PC-9 (cell line): ENCODE results near the gene BARHL1. TPM values are rescaled to one million over a fixed set of nuclear protein-coding genes. Genes with fewer than 3 reads are reported as not detected.

Experiments used
- BruUV-seq: library from RNA; stranded (reverse); fragments of 400-500 nt; replicated peaks from 2 replicates; lab custom pipeline; 2021; lab: Mats Ljungman, UMichigan
- CTCF ChIA-PET: fragments of 300-600 bp; sonication (Branson Sonifier 250); formaldehyde crosslinking; loops from one replicate; lab custom pipeline; 2022; ENCODE audit warnings: antibody characterized with exemption; lab: Charles Lee
- POLR2A ChIA-PET: fragments of 300-600 bp; sonication (Branson Sonifier 250); formaldehyde crosslinking; loops from one replicate; lab custom pipeline; 2022; ENCODE audit warnings: antibody characterized with exemption; ENCODE audit not compliant: unreplicated experiment; lab: Charles Lee
- DNase-seq, 2 experiments: peaks; one replicate each; pipeline versions ENCODE4 v3.0.0 to v3.0.0-alpha.2; 2015 to 2022; ENCODE audit warnings: mixed read lengths in 1 of 2
- H2AFZ ChIP-seq: fragments of 200-600 bp; sonication (generic); 2 replicates; pipeline ENCODE4 v1.8.1; 2017; ENCODE audit warnings: antibody characterized with exemption
- H3F3A ChIP-seq: fragments of 200-600 bp; sonication (generic); 2 replicates; pipeline ENCODE4 v1.8.1; 2017; ENCODE audit warnings: antibody characterized with exemption, mild to moderate bottlenecking, low read depth; ENCODE audit not compliant: insufficient read depth
- H3K27ac ChIP-seq: fragments of 200-600 bp; sonication (generic); 2 replicates; pipeline ENCODE4 v1.6.1; 2016; ENCODE audit warnings: mixed run types
- H3K27me3 ChIP-seq: fragments of 200-600 bp; sonication (generic); 2 replicates; pipeline ENCODE4 v1.6.1; 2016; ENCODE audit warnings: low read depth, mixed run types; ENCODE audit not compliant: insufficient read depth
- H3K36me3 ChIP-seq: fragments of 200-600 bp; sonication (generic); 2 replicates; pipeline ENCODE4 v1.6.1; 2016; ENCODE audit warnings: low read depth, mixed run types
- H3K4me1 ChIP-seq: fragments of 200-600 bp; sonication (generic); replicated peaks from 2 replicates; pipeline ENCODE4 v1.6.1; 2016; ENCODE audit warnings: mixed run types; ENCODE audit not compliant: insufficient read depth
- H3K4me2 ChIP-seq: fragments of 200-600 bp; sonication (generic); 2 replicates; pipeline ENCODE4 v1.6.1; 2017; ENCODE audit warnings: mixed run types
- H3K4me3 ChIP-seq: fragments of 200-600 bp; sonication (generic); 2 replicates; pipeline ENCODE4 v1.6.1; 2016; ENCODE audit warnings: mixed run types
- H3K79me2 ChIP-seq: fragments of 200-600 bp; sonication (generic); 2 replicates; pipeline ENCODE4 v1.6.1; 2017; ENCODE audit warnings: low read depth, mixed run types
- H3K9me2 ChIP-seq: fragments of 200-600 bp; sonication (generic); 2 replicates; pipeline ENCODE4 v1.8.1; 2017; ENCODE audit warnings: mild to moderate bottlenecking; ENCODE audit not compliant: insufficient read depth
- H3K9me3 ChIP-seq: fragments of 200-600 bp; sonication (generic); 2 replicates; pipeline ENCODE4 v1.8.1; 2016; ENCODE audit warnings: low read depth; ENCODE audit not compliant: insufficient read depth
- H4K20me1 ChIP-seq: fragments of 200-600 bp; sonication (generic); 2 replicates; pipeline ENCODE4 v1.8.1; 2017; ENCODE audit not compliant: insufficient read depth
- EZH2 ChIP-seq: fragments of 200-600 bp; sonication (generic); IDR thresholded peaks from 2 replicates; pipeline ENCODE4 v1.8.0; 2017; ENCODE audit warnings: antibody characterized with exemption, low read depth
- intact Hi-C: fragments of 100-400 bp; cut with micrococcal nuclease; formaldehyde crosslinking; loops from one replicate; pipeline ENCODE4 v1.10.0; 2022; ENCODE audit not compliant: unreplicated experiment
- total RNA-seq: library from RNA; stranded (reverse); gene quantifications from 2 replicates; pipeline ENCODE4 v1.2.3, GENCODE V29; 2021
- TF ChIP-seq, protein P1 (sequence below): fragments of 200-600 bp; sonication (generic); conservative IDR thresholded peaks from 2 replicates; pipeline ENCODE4 v1.6.1; 2017; ENCODE audit warnings: mixed run types, antibody characterized with exemption, mild to moderate bottlenecking, moderate library complexity

The BARHL1 gene
- total RNA-seq, 1 experiment from 2014 or later = not detected

DNA sequence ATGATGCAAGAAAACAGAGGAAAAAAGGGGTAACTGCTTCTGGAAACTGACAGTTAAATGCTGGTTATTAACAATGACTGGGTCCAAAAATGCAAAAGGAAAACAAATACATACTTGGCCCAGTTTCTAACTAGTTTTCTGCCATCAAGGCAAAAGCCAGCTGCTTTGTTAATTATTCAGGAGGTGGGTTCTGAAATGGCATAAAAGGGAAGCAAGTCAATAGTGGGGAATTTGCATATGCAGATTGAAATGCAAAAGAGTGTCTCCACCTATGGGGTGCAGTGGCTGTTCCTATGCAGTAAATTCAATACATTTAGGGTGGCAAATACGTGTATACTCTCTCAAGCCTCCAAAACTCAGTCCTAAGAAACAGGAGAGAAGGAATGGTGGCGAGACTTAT lies 33.4 kb downstream of the BARHL1 start:
- TF ChIP-seq EZH2 = no peak
- TF ChIP-seq, protein P1, sequence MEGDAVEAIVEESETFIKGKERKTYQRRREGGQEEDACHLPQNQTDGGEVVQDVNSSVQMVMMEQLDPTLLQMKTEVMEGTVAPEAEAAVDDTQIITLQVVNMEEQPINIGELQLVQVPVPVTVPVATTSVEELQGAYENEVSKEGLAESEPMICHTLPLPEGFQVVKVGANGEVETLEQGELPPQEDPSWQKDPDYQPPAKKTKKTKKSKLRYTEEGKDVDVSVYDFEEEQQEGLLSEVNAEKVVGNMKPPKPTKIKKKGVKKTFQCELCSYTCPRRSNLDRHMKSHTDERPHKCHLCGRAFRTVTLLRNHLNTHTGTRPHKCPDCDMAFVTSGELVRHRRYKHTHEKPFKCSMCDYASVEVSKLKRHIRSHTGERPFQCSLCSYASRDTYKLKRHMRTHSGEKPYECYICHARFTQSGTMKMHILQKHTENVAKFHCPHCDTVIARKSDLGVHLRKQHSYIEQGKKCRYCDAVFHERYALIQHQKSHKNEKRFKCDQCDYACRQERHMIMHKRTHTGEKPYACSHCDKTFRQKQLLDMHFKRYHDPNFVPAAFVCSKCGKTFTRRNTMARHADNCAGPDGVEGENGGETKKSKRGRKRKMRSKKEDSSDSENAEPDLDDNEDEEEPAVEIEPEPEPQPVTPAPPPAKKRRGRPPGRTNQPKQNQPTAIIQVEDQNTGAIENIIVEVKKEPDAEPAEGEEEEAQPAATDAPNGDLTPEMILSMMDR = no peak
- ChIA-PET POLR2A (no interaction called here), CTCF (no interaction called here)
- no peaks in the 10 kb centered on the region for H3K9me2 ChIP-seq
- H3K9me3 ChIP-seq = no peaks in the 10 kb centered on the region
- no peak overlapping the region for H3K4me2 ChIP-seq
- no peaks in the 10 kb centered on the region for H3F3A ChIP-seq
- no peak for DNase-seq
- BruUV-seq = no TSS peak
- H3K27me3 ChIP-seq = no peaks in the 10 kb centered on the region
- no peak overlapping the region for H3K4me3 ChIP-seq
- no peak overlapping the region for H2AFZ ChIP-seq
- H4K20me1 ChIP-seq = no peaks in the 10 kb centered on the region
- no peaks in the 10 kb centered on the region for H3K79me2 ChIP-seq
- intact Hi-C loops = no loop called here
- H3K4me1 ChIP-seq = no peaks in the 10 kb centered on the region
- H3K36me3 ChIP-seq = no peaks in the 10 kb centered on the region
- no peak overlapping the region for H3K27ac ChIP-seq

DNA sequence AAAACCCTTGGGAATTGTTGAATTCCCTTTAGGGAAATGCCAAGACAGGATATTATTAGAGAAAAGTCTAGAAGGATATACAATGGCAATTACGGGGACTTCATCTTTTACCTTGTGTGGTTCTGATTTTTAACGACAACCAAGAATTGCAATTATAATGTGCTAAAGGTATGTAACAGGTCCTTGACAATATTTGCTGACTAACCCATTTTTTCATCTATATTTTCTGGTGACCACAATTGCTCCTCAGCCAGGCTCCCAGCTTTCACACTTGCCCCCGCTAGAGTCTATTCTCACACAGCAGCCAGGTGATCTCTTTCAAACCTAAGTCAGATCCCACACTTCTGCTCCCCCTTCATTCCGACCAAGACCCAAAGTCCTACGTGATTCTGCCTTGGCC lies 34.3 kb downstream of the BARHL1 start:
- H3K4me1 ChIP-seq = no peaks in the 10 kb centered on the region
- TF ChIP-seq, protein P1 = no peak
- no peak for TF ChIP-seq EZH2
- H3K79me2 ChIP-seq = no peaks in the 10 kb centered on the region
- no peak for DNase-seq
- no peak overlapping the region for H3K4me2 ChIP-seq
- H3K36me3 ChIP-seq = no peaks in the 10 kb centered on the region
- H3F3A ChIP-seq = no peaks in the 10 kb centered on the region
- no peak overlapping the region for H3K27ac ChIP-seq
- no peaks in the 10 kb centered on the region for H4K20me1 ChIP-seq
- intact Hi-C loops = no loop called here
- ChIA-PET CTCF (no interaction called here), POLR2A (no interaction called here)
- no peak overlapping the region for H2AFZ ChIP-seq
- H3K9me3 ChIP-seq = no peaks in the 10 kb centered on the region
- no peaks in the 10 kb centered on the region for H3K27me3 ChIP-seq
- no peak overlapping the region for H3K4me3 ChIP-seq
- H3K9me2 ChIP-seq = no peaks in the 10 kb centered on the region
- no TSS peak for BruUV-seq

DNA sequence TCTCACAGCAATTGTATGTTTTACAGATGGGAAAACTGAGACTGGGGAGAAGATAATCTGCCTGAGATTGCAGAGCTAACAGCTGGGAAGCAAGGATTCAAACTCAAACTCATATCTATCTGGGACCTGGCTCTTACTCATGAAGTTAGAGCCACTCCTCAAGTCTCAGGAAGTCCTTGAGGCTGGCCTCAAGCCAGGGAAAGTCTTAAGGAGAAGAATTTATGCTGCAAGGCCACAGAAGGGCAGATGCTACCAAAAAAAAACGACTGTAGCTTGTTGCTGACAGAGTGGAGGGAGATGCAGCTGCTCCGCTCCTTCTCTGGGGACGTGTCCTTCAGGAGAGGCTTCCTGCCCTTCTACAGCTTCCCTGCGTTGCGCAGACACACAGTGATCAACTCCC lies 39.8 kb downstream of the BARHL1 start:
- TF ChIP-seq, protein P1 = no peak
- no peak for TF ChIP-seq EZH2

More for the DNA sequence above, 39.8 kb downstream of the BARHL1 start:
- DNase-seq = no peak
- H3K4me2 ChIP-seq = no peak overlapping the region
- H3K4me3 ChIP-seq = no peak overlapping the region
- intact Hi-C loops = no loop called here
- no peaks in the 10 kb centered on the region for H3K9me2 ChIP-seq
- no peaks in the 10 kb centered on the region for H3K9me3 ChIP-seq
- no peak overlapping the region for H3K27ac ChIP-seq
- POLR2A ChIA-PET = interaction anchor here (0.6 to 0.7 kb wide), 2 partner anchors 11 to 755 kb away, joined by 4 read pairs; no protein-coding TSS in a partner anchor
- CTCF ChIA-PET = no interaction called here
- H3K79me2 ChIP-seq = no peaks in the 10 kb centered on the region
- BruUV-seq = no TSS peak
- H2AFZ ChIP-seq = no peak overlapping the region
- 0 out of 2 replicates have a peak, but pooled peaks cover 5% of the 10 kb centered on the region for H3K36me3 ChIP-seq
- no peaks in the 10 kb centered on the region for H4K20me1 ChIP-seq
- H3K4me1 ChIP-seq = no peaks in the 10 kb centered on the region
- H3F3A ChIP-seq = no peaks in the 10 kb centered on the region
- H3K27me3 ChIP-seq = no peaks in the 10 kb centered on the region
